ENCODE data around the gene CFAP221. TPM values are rescaled to one million over a fixed set of nuclear protein-coding genes. Genes with fewer than 3 reads are reported as not detected.

Gene CFAP221
- under 0.01 TPM in 1 of 2 replicates, not detected in the other for total RNA-seq

GRCh38 chr2:119544075-119544938 lies at the start of gene CFAP221:
CFAP221 (plus strand) TSS chr2:119544449; CDS start chr2:119546132, 1,683 bp downstream.

DNA sequence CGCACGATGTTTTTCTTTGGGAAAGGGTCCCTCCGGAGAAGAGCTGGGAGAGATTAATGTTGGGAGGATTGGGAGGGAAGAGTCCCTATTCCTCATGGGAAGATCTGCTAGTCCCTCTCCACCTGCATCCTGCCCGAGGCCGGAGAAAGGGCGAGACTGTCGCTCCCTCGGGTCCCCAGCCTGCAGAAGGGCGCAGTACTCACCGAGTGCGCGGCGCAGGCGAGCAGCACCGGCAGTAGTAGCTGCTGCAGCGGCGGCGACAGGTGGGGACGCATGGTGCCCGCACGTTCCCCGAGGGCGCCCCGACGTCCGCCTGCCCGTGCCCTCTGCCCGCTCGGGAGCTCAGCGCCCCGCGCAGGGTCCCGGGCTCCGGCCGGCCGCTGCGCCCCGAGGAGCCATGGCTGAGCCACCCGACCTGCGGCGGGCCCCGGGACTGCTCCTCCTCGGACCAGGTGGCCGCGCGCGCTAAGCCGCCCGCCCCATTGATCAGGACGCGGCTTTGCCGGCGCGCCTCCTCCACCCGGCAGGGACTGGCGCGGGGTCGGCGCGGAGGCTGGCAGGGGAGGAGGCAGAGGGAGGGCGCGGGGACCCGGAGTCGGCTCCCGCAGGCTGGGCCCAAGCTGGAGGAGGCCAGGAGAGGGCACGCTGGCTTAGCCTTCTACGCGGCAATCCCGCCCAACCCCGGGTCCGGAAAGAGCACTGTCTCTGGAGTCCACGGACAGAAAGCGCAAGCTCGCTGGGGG lies 20.1 kb upstream of the CFAP221 start, which contains the start of gene SCTR:
Gene SCTR (minus strand): TSS at position 532 of the 743 bp plus-strand sequence. CDS start 257 bp downstream, at position 275.

Other genes starting within 250 kb of the CFAP221 start
- 5.1 and 5.9 TPM in 2 replicates for gene C2orf76, start 177.6 kb upstream of the CFAP221 start, total RNA-seq
- gene DBI, start 177.5 kb upstream of the CFAP221 start, total RNA-seq, result 121 and 132 TPM in 2 replicates
- 0.20 TPM in 1 of 2 replicates, not detected in the other for gene TMEM37, start 112.6 kb upstream of the CFAP221 start, total RNA-seq
- not detected in 2 replicates for gene SCTR, start 20.0 kb upstream of the CFAP221 start, total RNA-seq
- gene TMEM177, start 134.8 kb downstream of the CFAP221 start, total RNA-seq, result 11.4 and 13.1 TPM in 2 replicates
- 16.5 and 26.6 TPM in 2 replicates for gene PTPN4, start 215.5 kb downstream of the CFAP221 start, total RNA-seq

All from subcutaneous preadipocyte (primary cell).